ENCODE measurements around the gene LRRC47.
"Not testable (repeated sequence)": the region's sequence is repeated elsewhere in the genome, so short reads cannot be mapped to it uniquely, and the experiment has no call there.

Gene LRRC47

DNA sequence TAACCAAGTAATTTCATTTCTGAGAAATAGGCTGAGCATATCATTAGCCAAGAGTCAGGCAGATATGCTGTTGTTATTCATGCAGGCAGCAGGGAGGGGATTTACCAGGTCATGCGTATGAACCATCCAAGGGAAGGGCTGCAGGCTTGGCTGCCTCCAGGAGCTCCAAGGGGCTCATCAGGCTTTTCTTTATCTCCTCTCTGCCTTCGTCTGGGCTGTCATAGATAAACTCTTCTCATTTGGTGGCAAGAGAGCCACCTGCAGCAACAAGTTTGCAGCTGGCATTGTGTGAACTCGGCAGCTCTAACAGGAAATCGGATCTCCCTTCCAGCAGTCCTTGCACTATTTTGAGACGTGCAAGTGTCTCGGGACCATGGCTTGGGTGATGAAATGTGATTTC, 36.5 kb downstream of the LRRC47 start:
- TF ChIP-seq, protein P1, sequence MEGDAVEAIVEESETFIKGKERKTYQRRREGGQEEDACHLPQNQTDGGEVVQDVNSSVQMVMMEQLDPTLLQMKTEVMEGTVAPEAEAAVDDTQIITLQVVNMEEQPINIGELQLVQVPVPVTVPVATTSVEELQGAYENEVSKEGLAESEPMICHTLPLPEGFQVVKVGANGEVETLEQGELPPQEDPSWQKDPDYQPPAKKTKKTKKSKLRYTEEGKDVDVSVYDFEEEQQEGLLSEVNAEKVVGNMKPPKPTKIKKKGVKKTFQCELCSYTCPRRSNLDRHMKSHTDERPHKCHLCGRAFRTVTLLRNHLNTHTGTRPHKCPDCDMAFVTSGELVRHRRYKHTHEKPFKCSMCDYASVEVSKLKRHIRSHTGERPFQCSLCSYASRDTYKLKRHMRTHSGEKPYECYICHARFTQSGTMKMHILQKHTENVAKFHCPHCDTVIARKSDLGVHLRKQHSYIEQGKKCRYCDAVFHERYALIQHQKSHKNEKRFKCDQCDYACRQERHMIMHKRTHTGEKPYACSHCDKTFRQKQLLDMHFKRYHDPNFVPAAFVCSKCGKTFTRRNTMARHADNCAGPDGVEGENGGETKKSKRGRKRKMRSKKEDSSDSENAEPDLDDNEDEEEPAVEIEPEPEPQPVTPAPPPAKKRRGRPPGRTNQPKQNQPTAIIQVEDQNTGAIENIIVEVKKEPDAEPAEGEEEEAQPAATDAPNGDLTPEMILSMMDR (IDR thresholded peaks at IDR 0.05) = no peak

GRCh38 chr1:3759164-3759563, 37.1 kb downstream of the LRRC47 start:
- Histone ChIP-seq H3K27ac (no peak overlapping the region), H3K4me3 (no peak overlapping the region)
- TF ChIP-seq, protein P1 (IDR thresholded peaks at IDR 0.05) = no peak
- no peak for DNase-seq (ENCODE audit: low spot score)

More for the DNA sequence above, 36.5 kb downstream of the LRRC47 start:
- H3K4me3 ChIP-seq = no peak overlapping the region
- no peak for DNase-seq (ENCODE audit: low spot score)
- no peak overlapping the region for H3K27ac ChIP-seq

- Histone ChIP-seq H3K27ac (no peak overlapping the region), H3K4me3 (no peak overlapping the region)
- no peak for DNase-seq (ENCODE audit: low spot score)
- TF ChIP-seq, protein P1 (IDR thresholded peaks at IDR 0.05) = no peak
Observed at GRCh38 chr1:3756394-3756793, 39.9 kb downstream of the LRRC47 start.

DNA sequence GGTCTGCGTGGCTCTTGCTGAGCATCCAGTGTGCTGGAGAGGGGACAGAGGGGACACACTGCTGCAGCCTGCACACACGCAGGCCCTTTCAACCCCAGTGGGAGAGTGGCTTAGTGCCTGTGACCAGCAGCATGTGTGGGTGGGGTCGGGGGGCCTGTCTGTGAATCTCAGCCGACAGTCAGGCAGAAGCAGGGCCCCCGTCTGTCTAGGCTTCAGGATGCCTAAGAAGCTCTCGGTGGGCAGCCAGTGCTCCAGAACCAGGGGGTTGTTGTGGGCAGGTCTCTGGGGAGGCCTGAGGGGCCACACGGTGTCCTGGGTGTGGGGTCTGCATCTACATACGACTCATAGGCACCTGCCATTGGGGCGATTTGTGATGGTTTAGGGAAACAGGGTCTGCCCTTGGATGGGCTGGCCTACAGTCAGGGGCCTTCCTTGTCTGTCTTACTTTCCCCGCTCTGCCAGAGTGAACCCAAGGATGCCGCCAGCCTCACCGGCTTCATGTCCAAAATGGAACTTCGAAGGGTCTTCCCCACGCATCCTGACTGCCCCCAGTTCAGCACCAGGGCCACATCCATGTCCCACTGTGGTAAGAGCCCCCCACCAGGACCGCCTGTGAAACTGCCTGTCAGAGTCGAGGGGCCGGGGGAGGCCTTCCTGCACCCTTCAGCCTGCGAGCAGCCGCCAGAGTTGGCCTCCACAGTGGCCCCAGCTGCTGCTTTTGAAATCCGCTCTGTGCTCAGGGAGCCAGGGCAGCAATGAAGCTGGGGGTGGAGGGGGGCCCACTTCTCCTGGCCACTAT, 42.4 kb downstream of the LRRC47 start:
- no peak overlapping the region for H3K27ac ChIP-seq
- TF ChIP-seq, protein P1 (IDR thresholded peaks at IDR 0.05) = no peak
- no peak for DNase-seq (ENCODE audit: low spot score)
- H3K4me3 ChIP-seq = no peak overlapping the region

GRCh38 chr1:3752400-3752945, 43.8 kb downstream of the LRRC47 start, which contains the start of gene CCDC27:
TSS of gene CCDC27 (plus strand) at chr1:3752450. CDS start at chr1:3752482, 32 bp downstream.
- H3K4me3 ChIP-seq = no peak within 1 kb of the TSS
- H3K27ac ChIP-seq = no peak within 1 kb of the TSS
- TF ChIP-seq, protein P1 (IDR thresholded peaks at IDR 0.05) = no peak
- no peak for DNase-seq (ENCODE audit: low spot score)

DNA sequence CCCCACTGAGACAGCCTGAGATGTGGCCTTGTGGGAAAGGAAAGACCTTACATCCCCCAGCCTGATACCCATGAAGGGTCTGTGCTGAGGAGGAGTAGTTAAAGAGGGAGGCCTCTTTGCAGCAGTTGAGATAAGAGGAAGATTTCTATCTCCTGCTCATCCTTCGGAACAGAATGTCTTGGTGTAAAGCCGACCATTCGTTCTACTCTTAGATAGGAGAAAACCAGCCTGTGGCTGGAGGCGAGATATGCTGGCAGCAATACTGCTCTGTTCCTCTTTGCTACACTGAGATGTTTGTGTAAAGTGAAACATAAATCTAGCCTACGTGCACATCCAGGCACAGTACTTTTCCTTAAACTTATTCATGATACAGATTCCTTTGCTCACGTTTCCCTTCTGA, 45.6 kb downstream of the LRRC47 start:
- TF ChIP-seq, protein P1 (IDR thresholded peaks at IDR 0.05) = no peak
- no peak for DNase-seq (ENCODE audit: low spot score)
- no peak overlapping the region for H3K27ac ChIP-seq
- H3K4me3 ChIP-seq = no peak overlapping the region

DNA sequence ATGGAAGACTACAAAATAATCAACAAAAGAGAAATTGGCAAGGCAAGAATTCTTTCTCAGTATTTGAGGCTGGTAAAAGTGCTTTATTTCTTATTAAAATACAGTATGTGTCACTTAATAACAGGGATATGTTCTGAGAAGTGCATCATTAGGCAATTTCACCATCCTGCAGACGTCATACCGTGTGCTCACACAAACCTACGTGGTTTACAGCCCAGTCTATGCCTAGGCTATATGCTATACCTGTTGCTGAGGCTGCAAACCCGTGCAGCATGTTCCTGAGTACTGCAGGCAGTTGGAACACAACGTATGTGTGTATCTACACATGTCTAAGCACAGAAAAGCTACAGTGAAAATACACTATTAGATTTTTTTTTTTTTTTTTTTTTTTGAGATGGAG, 46.8 kb downstream of the LRRC47 start:
- no peak for DNase-seq (ENCODE audit: low spot score)
- Histone ChIP-seq H3K4me3 (no peak overlapping the region), H3K27ac (no peak overlapping the region)
- TF ChIP-seq, protein P1 (IDR thresholded peaks at IDR 0.05) = no peak

- H3K27ac ChIP-seq; H3K4me3 ChIP-seq; DNase-seq (ENCODE audit: low spot score): not testable (repeated sequence)
Observed at GRCh38 chr1:3748316-3748900, 47.9 kb downstream of the LRRC47 start.
